Endothelial cell of umbilical vein (primary cell): ENCODE measurements around the gene ZNF555. TPM values are rescaled to one million over a fixed set of nuclear protein-coding genes. Genes with fewer than 3 reads are reported as not detected.

Experiments used
- BruUV-seq: library from RNA; stranded (reverse); fragments of 400-500 nt; replicated peaks from 2 replicates; lab custom pipeline; 2021; lab: Mats Ljungman, UMichigan
- CTCF ChIA-PET: fragments of 300-600, 350-600 bp; sonication (Branson Sonifier 250); formaldehyde crosslinking; loops from one replicate; lab custom pipeline; 2021; ENCODE audit warnings: antibody characterized with exemption, inconsistent platforms; lab: Charles Lee
- POLR2A ChIA-PET: fragments of 300-600, 350-600 bp; sonication (Branson Sonifier 250); formaldehyde crosslinking; loops from one replicate; lab custom pipeline; 2021; ENCODE audit warnings: antibody characterized with exemption, inconsistent platforms; lab: Charles Lee
- DNase-seq: peaks from one replicate; pipeline ENCODE4 v3.0.0-alpha.2; 2011; ENCODE audit warnings: low read depth, low spot score
- FAIRE-seq: peaks from 2 replicates; lab custom pipeline; 2011; peaks lifted over from hg19 to GRCh38; lab: Jason Lieb, UNC
- H2AFZ ChIP-seq: 2 replicates; pipeline ENCODE4 v1.6.0; 2012; ENCODE audit warnings: low read depth, low read length, control low read depth, inconsistent platforms
- H3K27ac ChIP-seq: 2 replicates; pipeline ENCODE4 v1.5.1; 2011; ENCODE audit warnings: low read depth, mild to moderate bottlenecking, control low read depth, low read length, moderate library complexity; ENCODE audit not compliant: insufficient read depth
- H3K27me3 ChIP-seq, 2 experiments: 2 replicates each; pipeline versions ENCODE4 v1.6.0 to v1.6.1; 2011; ENCODE audit warnings: low read length in 2 of 2, mixed read lengths in 1 of 2; ENCODE audit not compliant: control insufficient read depth in 2 of 2, insufficient read depth in 2 of 2
- H3K36me3 ChIP-seq, 2 experiments: 2 replicates in 1 of 2; 3 replicates in 1 of 2; pipeline ENCODE4 v1.5.1; 2011; ENCODE audit warnings: low read length in 2 of 2, mild to moderate bottlenecking in 1 of 2, moderate library complexity in 1 of 2; ENCODE audit not compliant: control insufficient read depth in 2 of 2, insufficient read depth in 2 of 2; ENCODE audit errors: extremely low read depth in 1 of 2
- H3K4me1 ChIP-seq: 3 replicates; pipeline ENCODE4 v1.5.1; 2011; ENCODE audit warnings: mild to moderate bottlenecking, low read length; ENCODE audit not compliant: control insufficient read depth, insufficient read depth; ENCODE audit errors: extremely low read depth
- H3K4me2 ChIP-seq: 2 replicates; pipeline ENCODE4 v1.6.1; 2011; ENCODE audit warnings: low read length, control low read depth, mixed read lengths; ENCODE audit not compliant: insufficient read depth
- H3K4me3 ChIP-seq, 3 experiments: fragments of 200-600 bp in 1 of 3; sonication (generic), shearing (Covaris generic) in 1 of 3; replicated peaks in 1 of 3; 2 replicates each; pipeline ENCODE4 v1.5.1; 2011 to 2016; ENCODE audit warnings: control low read depth in 3 of 3, low read length in 3 of 3, mild to moderate bottlenecking in 2 of 3, inconsistent platforms in 1 of 3, low read depth in 1 of 3, moderate library complexity in 1 of 3; ENCODE audit not compliant: insufficient read depth in 1 of 3
- H3K79me2 ChIP-seq: 2 replicates; pipeline ENCODE4 v1.6.0; 2012; ENCODE audit warnings: low read length, inconsistent platforms; ENCODE audit not compliant: control insufficient read depth, insufficient read depth
- H3K9ac ChIP-seq: replicated peaks from 2 replicates; pipeline ENCODE3; 2011; ENCODE audit warnings: low read length, control low read depth; ENCODE audit not compliant: insufficient read depth; ENCODE audit errors: extremely low read depth
- H3K9me1 ChIP-seq: replicated peaks from 3 replicates; pipeline ENCODE4 v1.6.0; 2011; ENCODE audit warnings: mild to moderate bottlenecking, low read length; ENCODE audit not compliant: control insufficient read depth, insufficient read depth; ENCODE audit errors: extremely low read depth
- H3K9me3 ChIP-seq: replicated peaks from 2 replicates; pipeline ENCODE4 v1.5.1; 2012; ENCODE audit warnings: low read length, inconsistent platforms; ENCODE audit not compliant: control insufficient read depth, insufficient read depth
- H4K20me1 ChIP-seq: replicated peaks from 2 replicates; pipeline ENCODE3; 2011; ENCODE audit warnings: mild to moderate bottlenecking, low read length; ENCODE audit not compliant: control insufficient read depth, insufficient read depth; ENCODE audit errors: extremely low read depth
- EZH2 ChIP-seq: IDR thresholded peaks from 2 replicates; pipeline ENCODE4 v1.6.1; 2012; ENCODE audit warnings: borderline replicate concordance, low read depth, mild to moderate bottlenecking, moderate library complexity, low read length, inconsistent platforms; ENCODE audit not compliant: severe bottlenecking
- FOS ChIP-seq: IDR thresholded peaks from 2 replicates; pipeline ENCODE4 v1.6.1; 2011; ENCODE audit warnings: mild to moderate bottlenecking, low read length, moderate library complexity, borderline replicate concordance; ENCODE audit not compliant: insufficient read depth
- GATA2 ChIP-seq: IDR thresholded peaks from 2 replicates; pipeline ENCODE4 v1.7.0; 2011; ENCODE audit warnings: low read depth, mild to moderate bottlenecking, moderate library complexity, mixed read lengths, low read length; ENCODE audit not compliant: insufficient read length, insufficient read depth
- JUN ChIP-seq: IDR thresholded peaks from 2 replicates; pipeline ENCODE4 v1.6.1; 2011; ENCODE audit warnings: borderline replicate concordance, low read depth; ENCODE audit not compliant: insufficient read length, insufficient read depth
- MYC ChIP-seq: IDR thresholded peaks from one replicate; pipeline ENCODE4 v1.6.1; 2011; ENCODE audit warnings: mild to moderate bottlenecking, low read depth, low read length
- POLR2A ChIP-seq: IDR thresholded peaks from 2 replicates; pipeline ENCODE4 v1.6.1; 2012; ENCODE audit warnings: low read depth, mild to moderate bottlenecking, control low read depth, low read length
- POLR2AphosphoS5 ChIP-seq: IDR thresholded peaks from 2 replicates; pipeline ENCODE4 v1.6.1; 2012; ENCODE audit warnings: low read depth, mild to moderate bottlenecking, control low read depth, low read length, moderate library complexity; ENCODE audit not compliant: insufficient read depth
- dilution Hi-C: fragments of 300-500 bp; cut with MboI; formaldehyde crosslinking; loops from one replicate; pipeline ENCODE4 v1.15.0; 2019; ENCODE audit warnings: low sequenced_read_pairs; ENCODE audit not compliant: extremely low pct_ligation_motif_present
- intact Hi-C: fragments of 100-400 bp; cut with micrococcal nuclease; formaldehyde crosslinking; loops from one replicate; pipeline ENCODE4 v1.10.0; 2022
- polyA plus RNA-seq, 4 experiments: library from polyadenylated mRNA; depleted of rRNA in 3 of 4; stranded (reverse) in 3 of 4; unstranded in 1 of 4; fragments of >200 nt; gene quantifications; 2 replicates each; pipeline versions ENCODE4 v1.2.1 to v1.2.3, GENCODE V29; 2011 to 2012; ENCODE audit warnings: missing spikeins in 1 of 4
- total RNA-seq: library from RNA; stranded (reverse); gene quantifications from 2 replicates; pipeline ENCODE4 v1.2.3, GENCODE V29; 2021
- TF ChIP-seq, protein P1 (sequence below): IDR thresholded peaks from 2 replicates; pipeline ENCODE4 v1.6.1; 2011; ENCODE audit not compliant: insufficient read depth, insufficient read length
- TF ChIP-seq, protein P2 (sequence below), 2 donors: IDR thresholded peaks; 1 replicate in 1 of 2; 2 replicates in 1 of 2; pipeline ENCODE4 v1.5.1; 2011; ENCODE audit warnings: low read length in 2 of 2, mild to moderate bottlenecking in 2 of 2, moderate library complexity in 2 of 2, control low read depth in 1 of 2, inconsistent platforms in 1 of 2, low read depth in 1 of 2; ENCODE audit not compliant: insufficient read depth in 1 of 2; ENCODE audit errors: extremely low read depth in 1 of 2

ZNF555 gene
- total and polyA plus RNA-seq, 2 donors (not counting 3 experiments of a cell fraction or from before 2014, with no cell fraction given), result 1.6 to 5.4 TPM

DNA sequence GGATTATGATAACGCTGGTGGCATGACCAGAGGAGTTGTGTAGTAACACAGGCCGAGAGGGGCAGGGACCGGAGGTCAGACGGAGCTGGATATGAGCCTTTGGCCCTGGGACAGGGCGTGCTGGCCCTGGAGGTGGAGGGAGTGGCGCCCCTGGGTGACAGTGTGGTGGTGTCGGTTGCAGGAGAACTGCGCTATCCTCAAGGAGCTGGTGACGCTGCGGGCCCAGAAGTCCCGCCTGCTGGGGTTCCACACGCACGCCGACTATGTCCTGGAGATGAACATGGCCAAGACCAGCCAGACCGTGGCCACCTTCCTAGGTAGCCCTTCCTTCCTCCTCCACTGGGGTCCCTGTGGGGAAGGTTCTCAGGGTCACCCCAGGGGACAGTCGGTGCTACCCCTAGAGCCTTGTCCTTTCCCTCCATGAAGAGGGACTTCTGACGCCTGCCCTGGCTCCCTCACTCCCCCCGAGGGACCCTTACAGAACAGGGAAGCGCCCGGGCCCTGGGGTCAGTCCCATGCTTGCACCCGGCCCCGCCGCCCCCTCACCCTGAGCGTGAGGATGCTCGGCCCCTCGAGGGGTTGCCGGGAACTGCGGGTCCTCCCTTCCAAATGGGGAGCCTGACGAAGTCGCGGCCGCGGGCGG lies 34.4 kb upstream of the ZNF555 start:
- Histone ChIP-seq H3K36me3 (peaks cover 5 to 24% of the 10 kb centered on the region in 2 experiments), H3K9me3 (no peaks in the 10 kb centered on the region), H3K4me1 (no peaks in the 10 kb centered on the region), H3K79me2 (peaks cover 1% of the 10 kb centered on the region), H3K9ac (no peak overlapping the region), H3K27ac (no peak overlapping the region), H3K27me3 (no peaks in the 10 kb centered on the region), H2AFZ (no peak overlapping the region), H3K9me1 (no peaks in the 10 kb centered on the region), H4K20me1 (no peaks in the 10 kb centered on the region), H3K4me3 (no peak overlapping the region), H3K4me2 (no peak overlapping the region)
- CTCF ChIA-PET, result no interaction called here
- dilution Hi-C loops (no loop called here), intact Hi-C loops (no loop called here)
- no peak for FAIRE-seq
- TF ChIP-seq, protein P1, sequence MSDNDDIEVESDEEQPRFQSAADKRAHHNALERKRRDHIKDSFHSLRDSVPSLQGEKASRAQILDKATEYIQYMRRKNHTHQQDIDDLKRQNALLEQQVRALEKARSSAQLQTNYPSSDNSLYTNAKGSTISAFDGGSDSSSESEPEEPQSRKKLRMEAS, result no peak
- TF ChIP-seq, protein P2, sequence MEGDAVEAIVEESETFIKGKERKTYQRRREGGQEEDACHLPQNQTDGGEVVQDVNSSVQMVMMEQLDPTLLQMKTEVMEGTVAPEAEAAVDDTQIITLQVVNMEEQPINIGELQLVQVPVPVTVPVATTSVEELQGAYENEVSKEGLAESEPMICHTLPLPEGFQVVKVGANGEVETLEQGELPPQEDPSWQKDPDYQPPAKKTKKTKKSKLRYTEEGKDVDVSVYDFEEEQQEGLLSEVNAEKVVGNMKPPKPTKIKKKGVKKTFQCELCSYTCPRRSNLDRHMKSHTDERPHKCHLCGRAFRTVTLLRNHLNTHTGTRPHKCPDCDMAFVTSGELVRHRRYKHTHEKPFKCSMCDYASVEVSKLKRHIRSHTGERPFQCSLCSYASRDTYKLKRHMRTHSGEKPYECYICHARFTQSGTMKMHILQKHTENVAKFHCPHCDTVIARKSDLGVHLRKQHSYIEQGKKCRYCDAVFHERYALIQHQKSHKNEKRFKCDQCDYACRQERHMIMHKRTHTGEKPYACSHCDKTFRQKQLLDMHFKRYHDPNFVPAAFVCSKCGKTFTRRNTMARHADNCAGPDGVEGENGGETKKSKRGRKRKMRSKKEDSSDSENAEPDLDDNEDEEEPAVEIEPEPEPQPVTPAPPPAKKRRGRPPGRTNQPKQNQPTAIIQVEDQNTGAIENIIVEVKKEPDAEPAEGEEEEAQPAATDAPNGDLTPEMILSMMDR (IDR thresholded peaks at IDR 0.05; ENCODE audit: extremely low read depth in 1 of 2, insufficient read depth in 1 of 2, low read depth in 1 of 2, low read length in 2 of 2), result no peak
- TF ChIP-seq EZH2 (no peak), GATA2 (no peak), POLR2A (no peak), FOS (no peak), MYC (no peak), JUN (no peak), POLR2AphosphoS5 (no peak)
- BruUV-seq, result no TSS peak
- DNase-seq, result no peak
- POLR2A ChIA-PET, result no interaction called here
